A549 (cell line): ENCODE results near the gene SLC25A28. TPM values are rescaled to one million over a fixed set of nuclear protein-coding genes. Genes with fewer than 3 reads are reported as not detected.
"Not testable (repeated sequence)": the region's sequence is repeated elsewhere in the genome, so short reads cannot be mapped to it uniquely, and the experiment has no call there.

ENCODE experiments used
- ATAC-seq, 2 experiments: fragments of 200-7000 bp in 1 of 2; fragments of >200 bp in 1 of 2; cut with Nextera tagmentation in 1 of 2; cut with Tn5 transposase in 1 of 2; 3 replicates each; pipeline versions ENCODE4 v1.8.0 to v1.9.1; 2018 to 2020; ENCODE audit warnings: mild to moderate bottlenecking in 1 of 2, moderate library complexity in 1 of 2
- CTCF ChIA-PET: fragments of 300-600 bp; sonication (Branson Sonifier 250); formaldehyde crosslinking; extraction: SDS; loops from one replicate; lab custom pipeline; 2021; ENCODE audit warnings: antibody characterized with exemption, inconsistent platforms; lab: Yijun Ruan, JAX
- POLR2A ChIA-PET: fragments of 350-600 bp; formaldehyde crosslinking; extraction: SDS; loops from one replicate; lab custom pipeline; 2021; ENCODE audit warnings: antibody characterized with exemption, inconsistent platforms; lab: Yijun Ruan, JAX
- DNase-seq, 2 experiments: peaks; one replicate each; pipeline versions ENCODE4 v3.0.0 to v3.0.0-alpha.2; 2011 to 2016; ENCODE audit warnings: low read depth in 1 of 2, low spot score in 1 of 2
- FAIRE-seq: peaks from 2 replicates; lab custom pipeline; 2011; peaks lifted over from hg19 to GRCh38; lab: Jason Lieb, UNC
- H3K27ac ChIP-seq, 2 experiments: fragments of >200 bp; sonication (Bioruptor Twin); formaldehyde crosslinking; 3 replicates each; pipeline ENCODE4 v1.5.1; 2016 to 2017
- H3K4me1 ChIP-seq: fragments of >200 bp; sonication (Bioruptor Twin); formaldehyde crosslinking; 3 replicates; pipeline ENCODE4 v1.6.1; 2016
- H3K4me2 ChIP-seq: fragments of >200 bp; sonication (Bioruptor Twin); formaldehyde crosslinking; 3 replicates; pipeline ENCODE4 v1.6.1; 2016
- H3K4me3 ChIP-seq: fragments of >200 bp; sonication (Bioruptor Twin); formaldehyde crosslinking; 3 replicates; pipeline ENCODE4 v1.5.1; 2016
- H3K9me3 ChIP-seq: fragments of >200 bp; sonication (Bioruptor Twin); formaldehyde crosslinking; 3 replicates; pipeline ENCODE4 v1.6.1; 2016
- CEBPB ChIP-seq, 2 experiments: fragments of >200 bp in 1 of 2; sonication (Bioruptor Twin) in 1 of 2; formaldehyde crosslinking in 1 of 2; IDR thresholded peaks; 2 replicates each; pipeline ENCODE4 v1.6.1; 2012 to 2016
- EHF ChIP-seq: fragments of 250-450 bp; sonication (Bioruptor Pico); IDR thresholded peaks from 2 replicates; pipeline ENCODE4 v1.5.0; 2020; ENCODE audit warnings: mild to moderate bottlenecking
- EP300 ChIP-seq, 2 experiments: fragments of >200 bp; sonication (Bioruptor Twin); formaldehyde crosslinking; IDR thresholded peaks; 2 replicates in 1 of 2; 3 replicates in 1 of 2; pipeline ENCODE4 v1.6.1; 2016 to 2017
- HDAC2 ChIP-seq: fragments of 200-600 bp; sonication (generic); IDR thresholded peaks from 2 replicates; pipeline ENCODE4 v1.6.1; 2016
- HOXB13 ChIP-seq: fragments of 250-450 bp; sonication (Bioruptor Pico); IDR thresholded peaks from 2 replicates; pipeline ENCODE4 v1.5.0; 2020; ENCODE audit warnings: low read depth, mild to moderate bottlenecking, moderate library complexity
- JUNB ChIP-seq: fragments of >200 bp; sonication (Bioruptor Twin); formaldehyde crosslinking; IDR thresholded peaks from 2 replicates; pipeline ENCODE4 v1.6.1; 2016
- KDM1A ChIP-seq: fragments of 200-600 bp; sonication (generic); IDR thresholded peaks from 2 replicates; pipeline ENCODE4 v1.6.1; 2016; ENCODE audit warnings: low read depth, mild to moderate bottlenecking
- MAZ ChIP-seq: fragments of 150-350 bp; IDR thresholded peaks from 2 replicates; pipeline ENCODE4 v1.6.1; 2014; ENCODE audit warnings: antibody characterized with exemption, low read depth, low read length, borderline replicate concordance
- NFE2L2 ChIP-seq: fragments of 150-350 bp; conservative IDR thresholded peaks from 2 replicates; pipeline ENCODE4 v1.6.1; 2014; ENCODE audit warnings: low read length
- RARB ChIP-seq: fragments of 250-450 bp; sonication (Bioruptor Pico); IDR thresholded peaks from 2 replicates; pipeline ENCODE4 v1.8.0; 2021; ENCODE audit warnings: mild to moderate bottlenecking, moderate library complexity
- RNF2 ChIP-seq: fragments of 200-600 bp; sonication (generic); IDR thresholded peaks from 2 replicates; pipeline ENCODE4 v1.6.1; 2016; ENCODE audit warnings: low read depth, mild to moderate bottlenecking, antibody characterized with exemption, moderate library complexity, borderline replicate concordance
- SMC3 ChIP-seq: fragments of >200 bp; sonication (Bioruptor Twin); formaldehyde crosslinking; IDR thresholded peaks from 3 replicates; pipeline ENCODE4 v1.6.1; 2018; ENCODE audit warnings: inconsistent platforms
- TFCP2L1 ChIP-seq: fragments of 250-450 bp; sonication (Bioruptor Pico); IDR thresholded peaks from 2 replicates; pipeline ENCODE4 v1.5.0; 2021; ENCODE audit warnings: mild to moderate bottlenecking
- TP53 ChIP-seq: fragments of 250-450 bp; sonication (Bioruptor Pico); IDR thresholded peaks from 2 replicates; pipeline ENCODE4 v1.5.0; 2021; ENCODE audit warnings: mild to moderate bottlenecking, moderate library complexity
- ZFP36 ChIP-seq: fragments of 450-650 bp; IDR thresholded peaks from 2 replicates; pipeline ENCODE4 v1.6.1; 2014; ENCODE audit warnings: borderline replicate concordance; ENCODE audit not compliant: partially characterized antibody
- ZNF302 ChIP-seq: fragments of 250-450 bp; sonication (Bioruptor Pico); IDR thresholded peaks from 2 replicates; pipeline ENCODE4 v1.9.0; 2021; ENCODE audit warnings: inconsistent platforms, mild to moderate bottlenecking, moderate library complexity
- WGBS: methylation state at CpG from one replicate; pipeline ENCODE4 v1.1.6; 2017; ENCODE audit errors: missing lambda C conversion rate; 5-methylcytosine and 5-hydroxymethylcytosine counted together
- polyA plus RNA-seq, 4 experiments: library from polyadenylated mRNA; depleted of rRNA in 3 of 4; stranded (reverse); fragments of >200 nt; fragmentation: RNase III in 1 of 4; extraction: RNeasy Plus Mini Kit Qiagen cat#74134 plus additional on column Dnase treatment in 1 of 4; gene quantifications; 2 replicates in 3 of 4; 3 replicates in 1 of 4; pipeline ENCODE4 v1.2.3, GENCODE V29; 2011 to 2017
- TF ChIP-seq, protein P1 (sequence below): IDR thresholded peaks from 2 replicates; pipeline ENCODE4 v1.6.1; 2012; ENCODE audit warnings: low read depth, borderline replicate concordance
- TF ChIP-seq, protein P2 (sequence below): IDR thresholded peaks from 2 replicates; pipeline ENCODE4 v1.6.1; 2012
- TF ChIP-seq, protein P3 (sequence below): fragments of >200 bp; sonication (Bioruptor Twin); formaldehyde crosslinking; IDR thresholded peaks from 3 replicates; pipeline ENCODE4 v1.5.1; 2016
- TF ChIP-seq, protein P4 (sequence below): fragments of 450-650 bp; IDR thresholded peaks from 2 replicates; pipeline ENCODE4 v1.6.1; 2014; ENCODE audit warnings: antibody characterized with exemption

SLC25A28 gene
- polyA plus RNA-seq, 2 of the 4 experiments (the other 2 are of a cell fraction) = 21.4 to 24.1 TPM

DNA sequence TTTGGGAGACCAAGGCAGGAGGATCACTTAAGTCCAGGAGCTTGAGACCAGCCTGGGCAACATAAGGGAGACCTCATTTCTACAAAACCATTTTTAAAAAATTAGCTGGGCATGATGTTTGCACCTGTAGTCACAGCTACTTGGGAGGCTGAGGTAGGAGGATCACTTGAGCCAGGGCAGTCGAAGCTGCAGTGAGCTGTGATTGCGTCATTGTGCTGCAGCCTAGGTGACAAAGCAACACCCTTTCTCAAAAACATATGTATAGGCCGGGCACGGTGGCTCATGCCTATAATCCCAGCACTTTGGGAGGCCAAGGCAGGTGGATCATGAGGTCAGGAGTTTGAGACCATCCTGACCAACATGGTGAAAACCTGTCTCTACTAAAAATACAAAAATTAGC, 23.5 kb downstream of the SLC25A28 start:
- ATAC-seq, DNase-seq, H3K4me2 ChIP-seq, H3K9me3 ChIP-seq: not testable (repeated sequence)
- CTCF ChIA-PET = interaction anchor here (0.6 to 4.0 kb wide), 4 partner anchors 15 to 160 kb away, joined by 3 to 21 read pairs (median 4); no protein-coding TSS in a partner anchor
- peak in 1 of 2 experiments; percentile 23; a peak in 1 of 4 replicates for TF ChIP-seq CEBPB (IDR thresholded peaks at IDR 0.05)
- TF ChIP-seq, all 56 proteins: peak for 1; not testable (repeated sequence) for 55
- 76% methylated on average over 2 of the region's 4 CpGs for WGBS
- POLR2A ChIA-PET, FAIRE-seq, H3K4me3 ChIP-seq, H3K27ac ChIP-seq: not testable (repeated sequence)
- peaks cover 16% of the 10 kb centered on the region for H3K4me1 ChIP-seq

DNA sequence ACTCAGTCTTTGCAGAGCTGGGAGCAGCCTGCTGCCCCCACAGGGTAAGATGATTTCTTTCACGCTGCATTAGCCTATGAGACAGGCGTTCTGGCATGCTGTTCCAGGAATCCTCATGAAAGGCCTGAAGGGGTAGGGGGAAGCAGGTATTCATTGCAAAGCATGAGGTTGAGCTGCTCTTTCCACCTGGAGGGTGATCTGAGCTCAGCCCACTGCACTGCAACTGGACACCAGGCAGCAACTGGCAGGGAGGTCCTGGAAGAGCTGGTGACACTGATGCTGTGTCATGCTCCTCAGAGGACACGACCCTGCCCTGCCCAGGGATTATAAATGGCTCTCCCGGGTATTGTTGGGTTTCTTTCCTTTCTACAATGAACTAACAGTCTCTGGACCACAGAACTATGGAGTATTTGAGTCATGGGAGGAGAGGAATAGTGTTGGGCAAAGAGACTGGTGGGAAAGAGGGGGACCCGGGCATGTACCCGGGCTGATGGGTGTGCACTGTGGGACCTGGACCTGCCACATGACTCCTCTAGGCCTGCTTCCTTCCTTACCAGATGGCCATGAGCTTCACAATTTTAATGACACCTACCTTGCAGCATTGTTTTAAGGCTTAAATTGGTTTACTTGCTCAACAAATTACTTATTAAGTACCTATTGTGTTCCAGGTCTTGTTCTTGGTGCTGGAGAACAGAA, 24.3 kb downstream of the SLC25A28 start:
- CTCF ChIA-PET = interaction anchor here (0.6 to 4.0 kb wide), 5 partner anchors 16 to 159 kb away, joined by 3 to 21 read pairs (median 3); no protein-coding TSS in a partner anchor
- Histone ChIP-seq H3K4me2 (no peak overlapping the region; the same call in 2 of the 3 replicates), H3K27ac (peak overlapping the region in 1 of 2 experiments; percentile 18; a peak in 1 of 6 replicates), H3K9me3 (no peaks in the 10 kb centered on the region), H3K4me3 (no peak overlapping the region), H3K4me1 (peaks cover 16% of the 10 kb centered on the region)
- DNase-seq = peak in 1 of 2 experiments; percentile 52
- POLR2A ChIA-PET = no interaction called here
- ATAC-seq = peak; percentile 58 to 63; a peak in 3 of 6 replicates
- no peak for FAIRE-seq
- TF ChIP-seq, protein P1, sequence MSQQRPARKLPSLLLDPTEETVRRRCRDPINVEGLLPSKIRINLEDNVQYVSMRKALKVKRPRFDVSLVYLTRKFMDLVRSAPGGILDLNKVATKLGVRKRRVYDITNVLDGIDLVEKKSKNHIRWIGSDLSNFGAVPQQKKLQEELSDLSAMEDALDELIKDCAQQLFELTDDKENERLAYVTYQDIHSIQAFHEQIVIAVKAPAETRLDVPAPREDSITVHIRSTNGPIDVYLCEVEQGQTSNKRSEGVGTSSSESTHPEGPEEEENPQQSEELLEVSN = no peak
- TF ChIP-seq EP300 (IDR thresholded peaks at IDR 0.05) = no peak
- no peak for TF ChIP-seq NFE2L2
- TF ChIP-seq TP53 = no peak
- 63% methylated on average over 6 of the region's 6 CpGs for WGBS

DNA sequence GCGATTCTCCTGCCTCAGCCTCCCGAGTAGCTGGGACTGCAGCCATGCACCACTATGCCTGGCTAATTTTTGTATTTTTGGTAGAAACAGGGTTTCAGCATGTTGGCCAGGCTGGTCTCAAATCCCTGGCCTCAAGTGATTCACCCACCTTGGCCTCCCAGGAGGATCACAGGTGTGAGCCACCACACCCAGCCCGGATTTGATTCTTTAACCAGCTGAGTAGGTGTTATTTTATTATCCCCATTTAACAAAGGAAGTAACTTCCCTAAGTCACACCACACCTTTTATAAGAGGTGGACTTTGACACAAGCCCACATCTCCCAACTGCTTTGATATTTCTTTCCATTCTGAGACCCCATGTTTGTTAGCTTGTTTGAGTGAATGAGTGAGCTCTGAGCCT, 25.0 kb downstream of the SLC25A28 start:
- CTCF ChIA-PET = interaction anchor here (0.6 to 4.0 kb wide), 4 partner anchors 17 to 1864 kb away, joined by 3 to 21 read pairs (median 4); no protein-coding TSS in a partner anchor
- H3K4me2 ChIP-seq = no peak overlapping the region
- no peak overlapping the region for H3K4me3 ChIP-seq
- no peak for ATAC-seq
- WGBS = 57% methylated on average over 3 of the region's 3 CpGs
- no peaks in the 10 kb centered on the region for H3K9me3 ChIP-seq
- peak overlapping the region in 1 of 2 experiments; percentile 18; a peak in 1 of 6 replicates for H3K27ac ChIP-seq
- no peak for TF ChIP-seq JUNB
- TF ChIP-seq CEBPB (IDR thresholded peaks at IDR 0.05) = no peak
- no peak for TF ChIP-seq HDAC2
- no peak for TF ChIP-seq ZNF302 (CRISPR knock-in tag)
- no peak for TF ChIP-seq KDM1A
- TF ChIP-seq MAZ = no peak
- TF ChIP-seq SMC3 = no peak
- TF ChIP-seq HOXB13 (CRISPR knock-in tag) = no peak
- TF ChIP-seq, protein P2, sequence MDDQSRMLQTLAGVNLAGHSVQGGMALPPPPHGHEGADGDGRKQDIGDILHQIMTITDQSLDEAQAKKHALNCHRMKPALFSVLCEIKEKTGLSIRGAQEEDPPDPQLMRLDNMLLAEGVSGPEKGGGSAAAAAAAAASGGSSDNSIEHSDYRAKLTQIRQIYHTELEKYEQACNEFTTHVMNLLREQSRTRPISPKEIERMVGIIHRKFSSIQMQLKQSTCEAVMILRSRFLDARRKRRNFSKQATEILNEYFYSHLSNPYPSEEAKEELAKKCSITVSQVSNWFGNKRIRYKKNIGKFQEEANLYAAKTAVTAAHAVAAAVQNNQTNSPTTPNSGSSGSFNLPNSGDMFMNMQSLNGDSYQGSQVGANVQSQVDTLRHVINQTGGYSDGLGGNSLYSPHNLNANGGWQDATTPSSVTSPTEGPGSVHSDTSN = no peak
- no peak for TF ChIP-seq TFCP2L1
- TF ChIP-seq, protein P3, sequence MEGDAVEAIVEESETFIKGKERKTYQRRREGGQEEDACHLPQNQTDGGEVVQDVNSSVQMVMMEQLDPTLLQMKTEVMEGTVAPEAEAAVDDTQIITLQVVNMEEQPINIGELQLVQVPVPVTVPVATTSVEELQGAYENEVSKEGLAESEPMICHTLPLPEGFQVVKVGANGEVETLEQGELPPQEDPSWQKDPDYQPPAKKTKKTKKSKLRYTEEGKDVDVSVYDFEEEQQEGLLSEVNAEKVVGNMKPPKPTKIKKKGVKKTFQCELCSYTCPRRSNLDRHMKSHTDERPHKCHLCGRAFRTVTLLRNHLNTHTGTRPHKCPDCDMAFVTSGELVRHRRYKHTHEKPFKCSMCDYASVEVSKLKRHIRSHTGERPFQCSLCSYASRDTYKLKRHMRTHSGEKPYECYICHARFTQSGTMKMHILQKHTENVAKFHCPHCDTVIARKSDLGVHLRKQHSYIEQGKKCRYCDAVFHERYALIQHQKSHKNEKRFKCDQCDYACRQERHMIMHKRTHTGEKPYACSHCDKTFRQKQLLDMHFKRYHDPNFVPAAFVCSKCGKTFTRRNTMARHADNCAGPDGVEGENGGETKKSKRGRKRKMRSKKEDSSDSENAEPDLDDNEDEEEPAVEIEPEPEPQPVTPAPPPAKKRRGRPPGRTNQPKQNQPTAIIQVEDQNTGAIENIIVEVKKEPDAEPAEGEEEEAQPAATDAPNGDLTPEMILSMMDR = no peak
- TF ChIP-seq EHF (CRISPR knock-in tag) = no peak
- TF ChIP-seq TP53 = no peak
- TF ChIP-seq ZFP36 = no peak
- TF ChIP-seq RNF2 = no peak
- TF ChIP-seq RARB (CRISPR knock-in tag) = no peak
- TF ChIP-seq, protein P4, sequence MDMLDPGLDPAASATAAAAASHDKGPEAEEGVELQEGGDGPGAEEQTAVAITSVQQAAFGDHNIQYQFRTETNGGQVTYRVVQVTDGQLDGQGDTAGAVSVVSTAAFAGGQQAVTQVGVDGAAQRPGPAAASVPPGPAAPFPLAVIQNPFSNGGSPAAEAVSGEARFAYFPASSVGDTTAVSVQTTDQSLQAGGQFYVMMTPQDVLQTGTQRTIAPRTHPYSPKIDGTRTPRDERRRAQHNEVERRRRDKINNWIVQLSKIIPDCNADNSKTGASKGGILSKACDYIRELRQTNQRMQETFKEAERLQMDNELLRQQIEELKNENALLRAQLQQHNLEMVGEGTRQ = no peak
- TF ChIP-seq, all 56 proteins: peak for 0
- POLR2A ChIA-PET = no interaction called here
- peaks cover 16% of the 10 kb centered on the region for H3K4me1 ChIP-seq
- no peak for DNase-seq
- no peak for FAIRE-seq
